Stomach (tissue), 4 donors: ENCODE measurements around the gene PRDM7.

Source experiments
- POLR2A ChIP-seq, 4 donors: fragments of 450-650 bp; IDR thresholded peaks; one replicate each; pipeline ENCODE4 v1.6.1; 2016; ENCODE audit warnings: antibody characterized with exemption in 4 of 4, control low read depth in 2 of 4, mild to moderate bottlenecking in 1 of 4, moderate library complexity in 1 of 4
- POLR2AphosphoS5 ChIP-seq, 3 donors: sonication (generic); formaldehyde crosslinking; IDR thresholded peaks; one replicate each; pipeline ENCODE4 v1.6.1; 2016; ENCODE audit warnings: antibody characterized with exemption in 3 of 3
- TF ChIP-seq, protein P1 (sequence below), 7 experiments: fragments of 450-650 bp in 4 of 7; fragments of 200-600 bp in 3 of 7; sonication (generic) in 3 of 7; IDR thresholded peaks; one replicate each; pipeline ENCODE4 v1.5.1; 2016 to 2019; ENCODE audit warnings: antibody characterized with exemption in 7 of 7, control low read depth in 2 of 7, mild to moderate bottlenecking in 1 of 7

DNA sequence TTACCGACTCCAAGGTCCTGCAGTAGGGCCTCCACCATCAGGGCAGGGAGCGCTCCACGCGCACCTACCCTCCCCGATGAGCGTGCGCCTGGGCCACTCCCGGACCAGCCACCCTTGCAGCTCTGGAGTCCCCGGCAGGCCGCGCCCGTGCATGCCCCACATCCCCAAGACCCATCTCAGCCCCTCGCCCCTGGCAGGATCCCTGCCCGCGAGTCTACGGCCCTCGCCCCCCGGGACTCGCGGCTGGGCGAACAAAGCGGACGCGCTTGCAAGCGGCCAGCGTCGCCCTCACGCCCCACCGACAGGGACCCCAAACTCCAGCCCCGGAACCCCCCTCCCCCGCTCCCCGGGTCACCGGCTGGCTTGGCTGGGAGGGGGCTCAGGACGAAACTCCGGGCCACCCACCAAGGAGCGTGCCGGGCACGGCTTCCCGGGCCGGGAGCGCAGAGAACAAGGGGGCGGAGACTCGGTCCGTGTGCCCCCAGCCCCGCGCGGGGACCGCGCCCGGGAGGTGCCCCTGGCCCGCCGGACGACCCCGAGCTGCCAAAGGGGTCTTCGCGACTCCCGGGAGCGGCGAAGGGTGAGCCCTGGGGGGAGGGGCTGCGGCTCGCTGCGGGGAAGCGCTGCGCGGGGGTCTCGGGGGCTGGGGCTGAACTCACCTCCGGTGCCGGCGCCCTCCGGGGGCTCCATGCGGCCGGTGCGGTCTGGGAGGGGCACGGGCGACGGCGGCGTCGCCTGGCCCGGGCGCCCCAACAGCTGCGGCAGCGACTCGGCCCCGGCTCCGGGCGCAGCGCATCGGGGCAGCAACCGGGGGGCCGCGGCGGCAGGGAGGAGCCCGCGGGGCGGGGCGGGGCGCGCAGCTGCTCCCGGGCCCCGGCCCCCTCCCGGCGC lies 58.2 kb downstream of the PRDM7 start, which contains the start of gene DBNDD1:
- TF ChIP-seq, protein P1, sequence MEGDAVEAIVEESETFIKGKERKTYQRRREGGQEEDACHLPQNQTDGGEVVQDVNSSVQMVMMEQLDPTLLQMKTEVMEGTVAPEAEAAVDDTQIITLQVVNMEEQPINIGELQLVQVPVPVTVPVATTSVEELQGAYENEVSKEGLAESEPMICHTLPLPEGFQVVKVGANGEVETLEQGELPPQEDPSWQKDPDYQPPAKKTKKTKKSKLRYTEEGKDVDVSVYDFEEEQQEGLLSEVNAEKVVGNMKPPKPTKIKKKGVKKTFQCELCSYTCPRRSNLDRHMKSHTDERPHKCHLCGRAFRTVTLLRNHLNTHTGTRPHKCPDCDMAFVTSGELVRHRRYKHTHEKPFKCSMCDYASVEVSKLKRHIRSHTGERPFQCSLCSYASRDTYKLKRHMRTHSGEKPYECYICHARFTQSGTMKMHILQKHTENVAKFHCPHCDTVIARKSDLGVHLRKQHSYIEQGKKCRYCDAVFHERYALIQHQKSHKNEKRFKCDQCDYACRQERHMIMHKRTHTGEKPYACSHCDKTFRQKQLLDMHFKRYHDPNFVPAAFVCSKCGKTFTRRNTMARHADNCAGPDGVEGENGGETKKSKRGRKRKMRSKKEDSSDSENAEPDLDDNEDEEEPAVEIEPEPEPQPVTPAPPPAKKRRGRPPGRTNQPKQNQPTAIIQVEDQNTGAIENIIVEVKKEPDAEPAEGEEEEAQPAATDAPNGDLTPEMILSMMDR (IDR thresholded peaks at IDR 0.05) = no peak
- TF ChIP-seq POLR2A (IDR thresholded peaks at IDR 0.05) = no peak
- TF ChIP-seq POLR2AphosphoS5 (IDR thresholded peaks at IDR 0.05) = no peak
